HepG2 (cell line): ENCODE results near the gene XAB2. TPM values are rescaled to one million over a fixed set of nuclear protein-coding genes. Genes with fewer than 3 reads are reported as not detected.

Source experiments
- ARID3A ChIP-seq: IDR thresholded peaks from 2 replicates; pipeline ENCODE4 v1.6.1; 2012; ENCODE audit warnings: low read depth, low read length, improper control_type of control experiment
- CREM ChIP-seq, 2 experiments: sonication (generic) in 1 of 2; formaldehyde crosslinking in 1 of 2; IDR thresholded peaks; 2 replicates each; pipeline versions ENCODE4 v1.4.0 to v1.6.1; 2016 to 2020; ENCODE audit warnings: antibody characterized with exemption in 1 of 2, mild to moderate bottlenecking in 1 of 2, missing genetic modification reagents in 1 of 2
- DNMT3B ChIP-seq: conservative IDR thresholded peaks from 2 replicates; pipeline ENCODE4 v1.6.1; 2016; ENCODE audit warnings: missing biosample characterization, control low read depth
- E2F2 ChIP-seq: sonication (generic); formaldehyde crosslinking; IDR thresholded peaks from 2 replicates; pipeline ENCODE4 v1.4.0; 2020; ENCODE audit warnings: missing genetic modification reagents, borderline replicate concordance
- HNRNPL ChIP-seq: fragments of 200-400 bp; formaldehyde crosslinking; IDR thresholded peaks from 2 replicates; pipeline ENCODE4 v1.6.1; 2017; ENCODE audit warnings: mild to moderate bottlenecking, low read depth, low read length
- IKZF4 ChIP-seq: sonication (generic); formaldehyde crosslinking; IDR thresholded peaks from 2 replicates; pipeline ENCODE4 v1.5.1; 2020; ENCODE audit warnings: borderline replicate concordance, mild to moderate bottlenecking, low read depth, missing genetic modification reagents; ENCODE audit errors: not compliant biosample characterization
- NONO ChIP-seq, 2 experiments: fragments of 450-650 bp in 1 of 2; sonication (generic) in 1 of 2; formaldehyde crosslinking in 1 of 2; IDR thresholded peaks in 1 of 2; conservative IDR thresholded peaks in 1 of 2; 2 replicates each; pipeline versions ENCODE4 v1.6.1 to v1.8.0; 2017 to 2022; ENCODE audit warnings: mild to moderate bottlenecking in 1 of 2, missing genetic modification reagents in 1 of 2, moderate library complexity in 1 of 2
- SMAD3 ChIP-seq: sonication (generic); formaldehyde crosslinking; IDR thresholded peaks from 2 replicates; pipeline ENCODE4 v1.4.0; 2020; ENCODE audit warnings: missing genetic modification reagents
- ZNF790 ChIP-seq: sonication (generic); formaldehyde crosslinking; IDR thresholded peaks from 2 replicates; pipeline ENCODE4 v1.8.0; 2022; ENCODE audit warnings: missing genetic modification reagents, mild to moderate bottlenecking, borderline replicate concordance
- ZNF878 ChIP-seq: sonication (generic); formaldehyde crosslinking; IDR thresholded peaks from 2 replicates; pipeline ENCODE4 v1.8.1; 2023; ENCODE audit warnings: mild to moderate bottlenecking, missing genetic modification reagents, moderate library complexity
- polyA plus RNA-seq, 8 experiments: library from polyadenylated mRNA; depleted of rRNA in 3 of 8; stranded (reverse) in 7 of 8; unstranded in 1 of 8; fragments of >200 nt; fragmentation: Illumina TruSeq in 4 of 8; extraction: Trizol in 4 of 8; gene quantifications; 2 replicates each; pipeline versions ENCODE4 v1.2.1 to v1.2.3, GENCODE V29; 2011 to 2016; ENCODE audit warnings: low read depth in 4 of 8, missing spikeins in 1 of 8, mixed read lengths in 1 of 8; ENCODE audit not compliant: insufficient read depth in 1 of 8
- total RNA-seq, 5 experiments: library from RNA; depleted of rRNA; stranded (reverse); fragments of >200 nt; fragmentation: Illumina TruSeq; extraction: Trizol; gene quantifications; 2 replicates each; pipeline ENCODE4 v1.2.3, GENCODE V29; 2016; ENCODE audit warnings: low read depth in 1 of 5
- TF ChIP-seq, protein P1 (sequence below): sonication (generic); formaldehyde crosslinking; IDR thresholded peaks from 2 replicates; pipeline ENCODE4 v1.4.0; 2020; ENCODE audit warnings: missing genetic modification reagents
- TF ChIP-seq, protein P2 (sequence below): sonication (generic); formaldehyde crosslinking; conservative IDR thresholded peaks from 2 replicates; pipeline ENCODE4 v1.8.0; 2022; ENCODE audit warnings: mild to moderate bottlenecking, moderate library complexity, missing genetic modification reagents
- TF ChIP-seq, protein P3 (sequence below): sonication (generic); formaldehyde crosslinking; conservative IDR thresholded peaks from 2 replicates; pipeline ENCODE4 v1.4.0; 2020; ENCODE audit warnings: mild to moderate bottlenecking, missing genetic modification reagents, moderate library complexity

XAB2 gene
- total and polyA plus RNA-seq, 2 of the 13 experiments (the other 11 are each of a cell fraction or from before 2014, with no cell fraction given) = 6.2 to 23.9 TPM

DNA sequence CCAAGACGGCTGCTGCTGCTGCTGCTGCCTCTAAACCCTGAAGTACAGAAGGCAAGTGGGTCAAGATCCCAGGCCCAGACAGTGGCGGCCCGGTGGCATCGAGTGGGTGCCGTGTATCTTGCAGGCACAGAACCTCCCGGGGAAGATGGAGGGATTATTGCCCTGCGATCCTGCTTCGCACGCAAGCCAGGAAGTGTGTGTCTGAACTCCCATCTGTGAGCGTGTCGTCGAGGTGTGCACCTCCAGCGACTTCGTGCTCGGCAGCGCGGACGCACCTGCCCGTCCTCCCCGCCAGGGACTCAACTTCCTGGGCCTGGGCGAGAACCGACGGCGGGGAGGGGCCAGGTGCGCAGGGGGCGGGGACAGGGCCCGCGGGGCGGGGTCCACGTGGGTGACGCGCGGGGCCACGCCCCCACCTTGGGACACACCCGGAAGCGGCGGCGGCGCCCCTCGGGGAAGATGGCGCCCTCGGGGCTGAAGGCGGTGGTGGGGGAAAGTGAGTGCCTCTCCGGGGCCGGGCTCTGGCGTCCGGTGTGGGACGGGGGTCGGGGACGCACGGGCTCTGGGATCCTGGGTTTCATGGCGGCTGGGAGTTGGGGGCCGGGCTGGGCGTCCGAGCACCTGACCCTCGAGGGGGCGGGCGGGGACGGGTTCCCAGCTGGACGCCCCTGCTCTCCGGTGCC lies 7.5 kb upstream of the XAB2 start, which contains the start of gene STXBP2 (continued):
- no peak for TF ChIP-seq NONO (IDR thresholded peaks at IDR 0.05)
- peak; percentile 73; the same call in 1 of the 2 replicates for TF ChIP-seq NONO (CRISPR knock-in tag; conservative IDR thresholded peaks at IDR 0.05)
- TF ChIP-seq DNMT3B = no peak
- no peak for TF ChIP-seq CREM (IDR thresholded peaks at IDR 0.05)
- TF ChIP-seq CREM (CRISPR knock-in tag; IDR thresholded peaks at IDR 0.05) = no peak
- TF ChIP-seq SMAD3 (CRISPR knock-in tag) = no peak
- no peak for TF ChIP-seq E2F2
- TF ChIP-seq, protein P1, sequence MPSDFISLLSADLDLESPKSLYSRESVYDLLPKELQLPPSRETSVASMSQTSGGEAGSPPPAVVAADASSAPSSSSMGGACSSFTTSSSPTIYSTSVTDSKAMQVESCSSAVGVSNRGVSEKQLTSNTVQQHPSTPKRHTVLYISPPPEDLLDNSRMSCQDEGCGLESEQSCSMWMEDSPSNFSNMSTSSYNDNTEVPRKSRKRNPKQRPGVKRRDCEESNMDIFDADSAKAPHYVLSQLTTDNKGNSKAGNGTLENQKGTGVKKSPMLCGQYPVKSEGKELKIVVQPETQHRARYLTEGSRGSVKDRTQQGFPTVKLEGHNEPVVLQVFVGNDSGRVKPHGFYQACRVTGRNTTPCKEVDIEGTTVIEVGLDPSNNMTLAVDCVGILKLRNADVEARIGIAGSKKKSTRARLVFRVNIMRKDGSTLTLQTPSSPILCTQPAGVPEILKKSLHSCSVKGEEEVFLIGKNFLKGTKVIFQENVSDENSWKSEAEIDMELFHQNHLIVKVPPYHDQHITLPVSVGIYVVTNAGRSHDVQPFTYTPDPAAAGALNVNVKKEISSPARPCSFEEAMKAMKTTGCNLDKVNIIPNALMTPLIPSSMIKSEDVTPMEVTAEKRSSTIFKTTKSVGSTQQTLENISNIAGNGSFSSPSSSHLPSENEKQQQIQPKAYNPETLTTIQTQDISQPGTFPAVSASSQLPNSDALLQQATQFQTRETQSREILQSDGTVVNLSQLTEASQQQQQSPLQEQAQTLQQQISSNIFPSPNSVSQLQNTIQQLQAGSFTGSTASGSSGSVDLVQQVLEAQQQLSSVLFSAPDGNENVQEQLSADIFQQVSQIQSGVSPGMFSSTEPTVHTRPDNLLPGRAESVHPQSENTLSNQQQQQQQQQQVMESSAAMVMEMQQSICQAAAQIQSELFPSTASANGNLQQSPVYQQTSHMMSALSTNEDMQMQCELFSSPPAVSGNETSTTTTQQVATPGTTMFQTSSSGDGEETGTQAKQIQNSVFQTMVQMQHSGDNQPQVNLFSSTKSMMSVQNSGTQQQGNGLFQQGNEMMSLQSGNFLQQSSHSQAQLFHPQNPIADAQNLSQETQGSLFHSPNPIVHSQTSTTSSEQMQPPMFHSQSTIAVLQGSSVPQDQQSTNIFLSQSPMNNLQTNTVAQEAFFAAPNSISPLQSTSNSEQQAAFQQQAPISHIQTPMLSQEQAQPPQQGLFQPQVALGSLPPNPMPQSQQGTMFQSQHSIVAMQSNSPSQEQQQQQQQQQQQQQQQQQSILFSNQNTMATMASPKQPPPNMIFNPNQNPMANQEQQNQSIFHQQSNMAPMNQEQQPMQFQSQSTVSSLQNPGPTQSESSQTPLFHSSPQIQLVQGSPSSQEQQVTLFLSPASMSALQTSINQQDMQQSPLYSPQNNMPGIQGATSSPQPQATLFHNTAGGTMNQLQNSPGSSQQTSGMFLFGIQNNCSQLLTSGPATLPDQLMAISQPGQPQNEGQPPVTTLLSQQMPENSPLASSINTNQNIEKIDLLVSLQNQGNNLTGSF = no peak; the same call in 1 of the 2 replicates
- TF ChIP-seq ZNF790 (CRISPR knock-in tag) = peak; percentile 58; the same call in 1 of the 2 replicates
- TF ChIP-seq IKZF4 (CRISPR knock-in tag) = peak; percentile 57
- TF ChIP-seq, protein P2, sequence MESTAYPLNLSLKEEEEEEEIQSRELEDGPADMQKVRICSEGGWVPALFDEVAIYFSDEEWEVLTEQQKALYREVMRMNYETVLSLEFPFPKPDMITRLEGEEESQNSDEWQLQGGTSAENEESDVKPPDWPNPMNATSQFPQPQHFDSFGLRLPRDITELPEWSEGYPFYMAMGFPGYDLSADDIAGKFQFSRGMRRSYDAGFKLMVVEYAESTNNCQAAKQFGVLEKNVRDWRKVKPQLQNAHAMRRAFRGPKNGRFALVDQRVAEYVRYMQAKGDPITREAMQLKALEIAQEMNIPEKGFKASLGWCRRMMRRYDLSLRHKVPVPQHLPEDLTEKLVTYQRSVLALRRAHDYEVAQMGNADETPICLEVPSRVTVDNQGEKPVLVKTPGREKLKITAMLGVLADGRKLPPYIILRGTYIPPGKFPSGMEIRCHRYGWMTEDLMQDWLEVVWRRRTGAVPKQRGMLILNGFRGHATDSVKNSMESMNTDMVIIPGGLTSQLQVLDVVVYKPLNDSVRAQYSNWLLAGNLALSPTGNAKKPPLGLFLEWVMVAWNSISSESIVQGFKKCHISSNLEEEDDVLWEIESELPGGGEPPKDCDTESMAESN (CRISPR knock-in tag) = no peak
- TF ChIP-seq, protein P3, sequence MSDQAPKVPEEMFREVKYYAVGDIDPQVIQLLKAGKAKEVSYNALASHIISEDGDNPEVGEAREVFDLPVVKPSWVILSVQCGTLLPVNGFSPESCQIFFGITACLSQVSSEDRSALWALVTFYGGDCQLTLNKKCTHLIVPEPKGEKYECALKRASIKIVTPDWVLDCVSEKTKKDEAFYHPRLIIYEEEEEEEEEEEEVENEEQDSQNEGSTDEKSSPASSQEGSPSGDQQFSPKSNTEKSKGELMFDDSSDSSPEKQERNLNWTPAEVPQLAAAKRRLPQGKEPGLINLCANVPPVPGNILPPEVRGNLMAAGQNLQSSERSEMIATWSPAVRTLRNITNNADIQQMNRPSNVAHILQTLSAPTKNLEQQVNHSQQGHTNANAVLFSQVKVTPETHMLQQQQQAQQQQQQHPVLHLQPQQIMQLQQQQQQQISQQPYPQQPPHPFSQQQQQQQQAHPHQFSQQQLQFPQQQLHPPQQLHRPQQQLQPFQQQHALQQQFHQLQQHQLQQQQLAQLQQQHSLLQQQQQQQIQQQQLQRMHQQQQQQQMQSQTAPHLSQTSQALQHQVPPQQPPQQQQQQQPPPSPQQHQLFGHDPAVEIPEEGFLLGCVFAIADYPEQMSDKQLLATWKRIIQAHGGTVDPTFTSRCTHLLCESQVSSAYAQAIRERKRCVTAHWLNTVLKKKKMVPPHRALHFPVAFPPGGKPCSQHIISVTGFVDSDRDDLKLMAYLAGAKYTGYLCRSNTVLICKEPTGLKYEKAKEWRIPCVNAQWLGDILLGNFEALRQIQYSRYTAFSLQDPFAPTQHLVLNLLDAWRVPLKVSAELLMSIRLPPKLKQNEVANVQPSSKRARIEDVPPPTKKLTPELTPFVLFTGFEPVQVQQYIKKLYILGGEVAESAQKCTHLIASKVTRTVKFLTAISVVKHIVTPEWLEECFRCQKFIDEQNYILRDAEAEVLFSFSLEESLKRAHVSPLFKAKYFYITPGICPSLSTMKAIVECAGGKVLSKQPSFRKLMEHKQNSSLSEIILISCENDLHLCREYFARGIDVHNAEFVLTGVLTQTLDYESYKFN (CRISPR knock-in tag) = no peak; the same call in 1 of the 2 replicates
- no peak for TF ChIP-seq ARID3A
- no peak for TF ChIP-seq ZNF878 (CRISPR knock-in tag)
- no peak for TF ChIP-seq HNRNPL
